DND-41 (cell line): ENCODE data around the gene EYS.

Source experiments
- ATAC-seq: fragments of 200-7000 bp; cut with Tn5 transposase; 3 replicates; pipeline ENCODE4 v1.9.1; 2021; ENCODE audit warnings: low read depth; ENCODE audit not compliant: insufficient read depth
- DNase-seq: peaks from one replicate; pipeline ENCODE4 v3.0.0-alpha.2; 2020
- H2AFZ ChIP-seq: 2 replicates; pipeline ENCODE4 v1.6.0; 2012; ENCODE audit warnings: low read depth, low read length
- H3K27ac ChIP-seq: 2 replicates; pipeline ENCODE4 v1.5.1; 2012; ENCODE audit warnings: low read length, inconsistent platforms
- H3K27me3 ChIP-seq: fragments of 200-600 bp; sonication (generic); 2 replicates; pipeline ENCODE4 v1.6.0; 2012; ENCODE audit warnings: low read length, mild to moderate bottlenecking, inconsistent platforms; ENCODE audit not compliant: insufficient read depth, poor library complexity
- H3K36me3 ChIP-seq: 2 replicates; pipeline ENCODE4 v1.5.1; 2012; ENCODE audit warnings: low read length, inconsistent platforms; ENCODE audit not compliant: insufficient read depth
- H3K4me1 ChIP-seq: 2 replicates; pipeline ENCODE4 v1.5.1; 2012; ENCODE audit warnings: mild to moderate bottlenecking, low read length; ENCODE audit not compliant: insufficient read depth
- H3K4me2 ChIP-seq: 2 replicates; pipeline ENCODE4 v1.6.0; 2012; ENCODE audit warnings: mild to moderate bottlenecking, moderate library complexity, low read length, inconsistent platforms; ENCODE audit not compliant: insufficient read depth
- H3K4me3 ChIP-seq, 2 experiments: fragments of 200-600 bp in 1 of 2; shearing (Covaris generic) in 1 of 2; 2 replicates each; pipeline ENCODE4 v1.5.1; 2012 to 2016; ENCODE audit warnings: inconsistent platforms in 2 of 2, low read length in 2 of 2, mild to moderate bottlenecking in 2 of 2, low read depth in 1 of 2, moderate library complexity in 1 of 2
- H3K79me2 ChIP-seq: 2 replicates; pipeline ENCODE4 v1.6.0; 2012; ENCODE audit warnings: low read length, inconsistent platforms; ENCODE audit not compliant: insufficient read depth
- H3K9ac ChIP-seq: 2 replicates; pipeline ENCODE4 v1.6.0; 2012; ENCODE audit warnings: low read depth, mild to moderate bottlenecking, inconsistent platforms, low read length, moderate library complexity
- H3K9me3 ChIP-seq: 2 replicates; pipeline ENCODE4 v1.5.1; 2012; ENCODE audit warnings: low read length, moderate library complexity, mild to moderate bottlenecking, inconsistent platforms; ENCODE audit not compliant: insufficient read depth, severe bottlenecking
- H4K20me1 ChIP-seq: 2 replicates; pipeline ENCODE4 v1.6.0; 2012; ENCODE audit warnings: low read length; ENCODE audit not compliant: insufficient read depth
- EZH2 ChIP-seq: IDR thresholded peaks from 3 replicates; pipeline ENCODE4 v1.6.1; 2012; ENCODE audit warnings: borderline replicate concordance, low read depth, mild to moderate bottlenecking, moderate library complexity, low read length, inconsistent platforms; ENCODE audit not compliant: severe bottlenecking
- TF ChIP-seq, protein P1 (sequence below): IDR thresholded peaks from 2 replicates; pipeline ENCODE4 v1.5.1; 2012; ENCODE audit warnings: borderline replicate concordance, low read length, moderate library complexity, mild to moderate bottlenecking; ENCODE audit not compliant: poor library complexity, severe bottlenecking; ENCODE audit errors: extremely low read depth

EYS gene

DNA sequence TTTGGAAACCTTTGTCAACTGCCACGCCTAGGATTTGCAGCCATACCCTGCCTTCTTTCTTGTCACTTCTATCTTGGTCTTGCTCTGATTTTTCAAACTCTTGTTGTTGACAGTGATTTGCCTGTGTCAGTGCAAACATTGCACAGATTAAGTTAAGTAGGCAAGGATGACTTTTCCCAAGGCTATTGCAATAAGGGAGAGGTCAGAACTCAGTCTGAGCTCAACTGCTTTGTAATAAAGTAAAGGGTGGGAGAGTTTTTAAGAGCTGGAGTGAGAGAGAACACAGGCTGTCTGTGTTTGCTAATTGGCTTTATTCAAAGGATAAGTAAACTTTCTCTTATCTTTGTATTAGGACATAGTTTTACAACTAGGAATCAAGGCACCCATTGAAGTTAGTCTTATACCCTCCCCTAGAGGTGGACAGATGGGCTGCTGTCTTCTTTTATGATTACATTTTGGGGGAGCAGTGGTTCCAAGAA lies 1622.8 kb downstream of the EYS start:
- no peak overlapping the region for H3K27ac ChIP-seq
- ATAC-seq = no peak
- DNase-seq = no peak
- no peak overlapping the region for H2AFZ ChIP-seq
- H3K36me3 ChIP-seq = no peaks in the 10 kb centered on the region
- H3K9me3 ChIP-seq = no peaks in the 10 kb centered on the region
- no peaks in the 10 kb centered on the region for H4K20me1 ChIP-seq
- no peaks in the 10 kb centered on the region for H3K27me3 ChIP-seq
- H3K4me1 ChIP-seq = no peaks in the 10 kb centered on the region
- no peaks in the 10 kb centered on the region for H3K79me2 ChIP-seq
- no peak overlapping the region for H3K9ac ChIP-seq
- no peak overlapping the region for H3K4me3 ChIP-seq
- no peak for TF ChIP-seq EZH2
- TF ChIP-seq, protein P1, sequence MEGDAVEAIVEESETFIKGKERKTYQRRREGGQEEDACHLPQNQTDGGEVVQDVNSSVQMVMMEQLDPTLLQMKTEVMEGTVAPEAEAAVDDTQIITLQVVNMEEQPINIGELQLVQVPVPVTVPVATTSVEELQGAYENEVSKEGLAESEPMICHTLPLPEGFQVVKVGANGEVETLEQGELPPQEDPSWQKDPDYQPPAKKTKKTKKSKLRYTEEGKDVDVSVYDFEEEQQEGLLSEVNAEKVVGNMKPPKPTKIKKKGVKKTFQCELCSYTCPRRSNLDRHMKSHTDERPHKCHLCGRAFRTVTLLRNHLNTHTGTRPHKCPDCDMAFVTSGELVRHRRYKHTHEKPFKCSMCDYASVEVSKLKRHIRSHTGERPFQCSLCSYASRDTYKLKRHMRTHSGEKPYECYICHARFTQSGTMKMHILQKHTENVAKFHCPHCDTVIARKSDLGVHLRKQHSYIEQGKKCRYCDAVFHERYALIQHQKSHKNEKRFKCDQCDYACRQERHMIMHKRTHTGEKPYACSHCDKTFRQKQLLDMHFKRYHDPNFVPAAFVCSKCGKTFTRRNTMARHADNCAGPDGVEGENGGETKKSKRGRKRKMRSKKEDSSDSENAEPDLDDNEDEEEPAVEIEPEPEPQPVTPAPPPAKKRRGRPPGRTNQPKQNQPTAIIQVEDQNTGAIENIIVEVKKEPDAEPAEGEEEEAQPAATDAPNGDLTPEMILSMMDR = no peak
- no peak overlapping the region for H3K4me2 ChIP-seq

DNA sequence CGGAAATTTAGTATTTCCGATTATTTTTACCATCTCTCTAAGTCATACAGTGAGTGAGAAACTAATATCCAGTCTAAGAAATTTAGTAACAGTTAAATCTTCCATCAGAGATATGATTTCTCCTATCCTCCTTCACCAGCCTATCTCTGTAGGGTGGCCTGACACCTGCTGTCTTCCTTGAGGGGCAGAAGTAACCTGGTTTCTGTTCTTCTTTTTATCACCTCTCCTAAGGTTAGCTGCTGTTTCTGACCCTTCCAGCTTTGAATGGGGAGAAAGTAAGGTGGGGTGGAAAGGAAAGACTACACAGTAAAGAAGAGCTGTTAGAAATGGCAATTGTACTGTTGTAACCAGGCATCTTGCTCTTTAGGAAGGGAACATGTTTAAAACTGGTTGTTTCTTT lies 1623.8 kb downstream of the EYS start:
- no peaks in the 10 kb centered on the region for H3K27me3 ChIP-seq
- H3K36me3 ChIP-seq = no peaks in the 10 kb centered on the region
- no peaks in the 10 kb centered on the region for H3K79me2 ChIP-seq
- H3K27ac ChIP-seq = no peak overlapping the region
- H2AFZ ChIP-seq = no peak overlapping the region
- TF ChIP-seq EZH2 = no peak
- TF ChIP-seq, protein P1 = no peak
- no peak for DNase-seq
- no peak for ATAC-seq
- no peak overlapping the region for H3K4me3 ChIP-seq
- no peak overlapping the region for H3K4me2 ChIP-seq
- no peaks in the 10 kb centered on the region for H3K9me3 ChIP-seq
- no peaks in the 10 kb centered on the region for H3K4me1 ChIP-seq
- no peaks in the 10 kb centered on the region for H4K20me1 ChIP-seq
- H3K9ac ChIP-seq = no peak overlapping the region

DNA sequence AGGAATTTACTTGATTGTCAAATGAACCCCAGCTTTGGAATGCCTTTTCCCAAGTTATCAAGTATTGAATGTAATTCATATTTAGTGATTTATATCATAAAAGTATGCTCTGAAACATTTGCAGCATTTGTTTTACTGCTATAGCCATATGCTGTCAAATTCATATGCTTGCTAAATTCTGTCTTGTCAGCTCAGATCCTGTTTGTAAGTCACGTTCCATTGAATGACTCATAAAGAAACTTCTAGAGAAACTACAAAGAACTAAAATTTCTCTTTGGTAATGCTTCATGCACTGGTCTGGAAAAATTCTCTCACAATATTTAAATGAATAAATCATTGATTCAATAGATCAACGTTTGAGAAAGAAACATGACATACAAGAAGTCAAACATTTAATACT lies 1625.6 kb downstream of the EYS start:
- H3K36me3 ChIP-seq = no peaks in the 10 kb centered on the region
- no peak overlapping the region for H3K9ac ChIP-seq
- H3K27me3 ChIP-seq = no peaks in the 10 kb centered on the region
- no peak for DNase-seq
- no peak overlapping the region for H3K4me2 ChIP-seq
- no peaks in the 10 kb centered on the region for H4K20me1 ChIP-seq
- no peak overlapping the region for H2AFZ ChIP-seq
- H3K79me2 ChIP-seq = no peaks in the 10 kb centered on the region
- no peak overlapping the region for H3K4me3 ChIP-seq
- ATAC-seq = no peak
- H3K4me1 ChIP-seq = no peaks in the 10 kb centered on the region
- TF ChIP-seq EZH2 = no peak
- TF ChIP-seq, protein P1 = no peak
- no peaks in the 10 kb centered on the region for H3K9me3 ChIP-seq
- H3K27ac ChIP-seq = no peak overlapping the region

DNA sequence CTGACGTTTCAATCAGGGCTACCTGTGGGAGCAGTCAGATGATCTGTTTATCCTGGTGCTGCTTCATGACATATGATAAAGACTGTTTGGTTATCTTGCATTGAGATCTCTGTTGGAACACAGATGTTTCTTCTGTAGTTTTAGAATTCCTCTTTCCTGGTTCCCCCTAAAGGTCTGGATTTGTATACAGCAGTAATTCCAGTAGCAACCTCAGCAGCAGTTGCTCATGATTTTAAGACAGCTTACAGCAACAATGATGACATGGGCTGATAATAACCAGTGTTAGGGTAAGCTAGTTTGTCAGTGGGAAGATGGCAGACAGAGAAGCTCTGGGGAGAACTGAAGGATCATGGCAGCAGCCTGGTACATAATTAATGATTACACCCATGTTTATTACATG lies 1632.0 kb downstream of the EYS start:
- no peak overlapping the region for H2AFZ ChIP-seq
- no peaks in the 10 kb centered on the region for H3K4me1 ChIP-seq
- H3K79me2 ChIP-seq = no peaks in the 10 kb centered on the region
- no peaks in the 10 kb centered on the region for H3K27me3 ChIP-seq
- no peak overlapping the region for H3K9ac ChIP-seq
- no peak overlapping the region for H3K4me2 ChIP-seq
- TF ChIP-seq, protein P1 = no peak
- TF ChIP-seq EZH2 = no peak
- no peaks in the 10 kb centered on the region for H4K20me1 ChIP-seq
- DNase-seq = no peak
- H3K36me3 ChIP-seq = no peaks in the 10 kb centered on the region
- H3K9me3 ChIP-seq = no peaks in the 10 kb centered on the region
- H3K4me3 ChIP-seq = no peak overlapping the region
- ATAC-seq = no peak
- H3K27ac ChIP-seq = no peak overlapping the region
